ENCODE data around the gene KIFC3.
A peak's percentile ranks its signal among the peaks of the same experiment; 100 is the strongest.
"Not testable (repeated sequence)": the region's sequence is repeated elsewhere in the genome, so short reads cannot be mapped to it uniquely, and the experiment has no call there.

The KIFC3 gene

GRCh38 chr16:57734308-57734924, 67.9 kb downstream of the KIFC3 start:
- H3K36me3 ChIP-seq (ENCODE audit: insufficient read depth, low read length), result no peaks in the 10 kb centered on the region
- peak overlapping the region; percentile 95 for H3K4me2 ChIP-seq (ENCODE audit: low read length)
- H3K9ac ChIP-seq (ENCODE audit: low read depth, low read length), result peak overlapping the region; percentile 96
- H3K4me3 ChIP-seq (ENCODE audit: low read length), result peak overlapping the region; percentile 79
- no peaks in the 10 kb centered on the region for H3K27me3 ChIP-seq (ENCODE audit: control insufficient read depth, insufficient read depth, low read length)
- peaks cover 26% of the 10 kb centered on the region for H3K4me1 ChIP-seq (ENCODE audit: control insufficient read depth, insufficient read depth, low read length)
- H3K9me3 ChIP-seq (replicated peaks; ENCODE audit: low read length), result no peaks in the 10 kb centered on the region

GRCh38 chr16:57732714-57733113, 69.6 kb downstream of the KIFC3 start:
- Histone ChIP-seq H3K27me3 (ENCODE audit: control insufficient read depth, insufficient read depth, low read length) (no peaks in the 10 kb centered on the region), H3K9ac (ENCODE audit: low read depth, low read length) (no peak overlapping the region), H3K36me3 (ENCODE audit: insufficient read depth, low read length) (no peaks in the 10 kb centered on the region), H3K9me3 (replicated peaks; ENCODE audit: low read length) (no peaks in the 10 kb centered on the region), H3K4me3 (ENCODE audit: low read length) (no peak overlapping the region), H3K4me1 (ENCODE audit: control insufficient read depth, insufficient read depth, low read length) (peaks cover 26% of the 10 kb centered on the region), H3K4me2 (ENCODE audit: low read length) (no peak overlapping the region)

GRCh38 chr16:57732037-57732436, 70.3 kb downstream of the KIFC3 start:
- H3K4me2 ChIP-seq (ENCODE audit: low read length), result no peak overlapping the region
- no peaks in the 10 kb centered on the region for H3K9me3 ChIP-seq (replicated peaks; ENCODE audit: low read length)
- H3K36me3 ChIP-seq (ENCODE audit: insufficient read depth, low read length), result no peaks in the 10 kb centered on the region
- H3K9ac ChIP-seq (ENCODE audit: low read depth, low read length), result no peak overlapping the region
- H3K4me1 ChIP-seq (ENCODE audit: control insufficient read depth, insufficient read depth, low read length), result peaks cover 23% of the 10 kb centered on the region
- H3K4me3 ChIP-seq (ENCODE audit: low read length), result no peak overlapping the region
- H3K27me3 ChIP-seq (ENCODE audit: control insufficient read depth, insufficient read depth, low read length), result peaks cover 4% of the 10 kb centered on the region

GRCh38 chr16:57730771-57731730, 71.2 kb downstream of the KIFC3 start:
- no peak overlapping the region for H3K4me2 ChIP-seq (ENCODE audit: low read length)
- no peaks in the 10 kb centered on the region for H3K36me3 ChIP-seq (ENCODE audit: insufficient read depth, low read length)
- peaks cover 9% of the 10 kb centered on the region for H3K27me3 ChIP-seq (ENCODE audit: control insufficient read depth, insufficient read depth, low read length)
- no peak overlapping the region for H3K4me3 ChIP-seq (ENCODE audit: low read length)
- no peaks in the 10 kb centered on the region for H3K9me3 ChIP-seq (replicated peaks; ENCODE audit: low read length)
- no peak overlapping the region for H3K9ac ChIP-seq (ENCODE audit: low read depth, low read length)
- H3K4me1 ChIP-seq (ENCODE audit: control insufficient read depth, insufficient read depth, low read length), result peaks cover 13% of the 10 kb centered on the region

- Histone ChIP-seq H3K4me1 (ENCODE audit: control insufficient read depth, insufficient read depth, low read length) (peaks cover 11% of the 10 kb centered on the region), H3K27me3 (ENCODE audit: control insufficient read depth, insufficient read depth, low read length) (peaks cover 14% of the 10 kb centered on the region)
- H3K9me3 ChIP-seq (replicated peaks; ENCODE audit: low read length); H3K4me2 ChIP-seq (ENCODE audit: low read length); H3K36me3 ChIP-seq (ENCODE audit: insufficient read depth, low read length); H3K4me3 ChIP-seq (ENCODE audit: low read length); H3K9ac ChIP-seq (ENCODE audit: low read depth, low read length): not testable (repeated sequence)
Measured at GRCh38 chr16:57729852-57730251, 72.4 kb downstream of the KIFC3 start.

GRCh38 chr16:57729182-57729484, 73.2 kb downstream of the KIFC3 start:
- Histone ChIP-seq H3K27me3 (ENCODE audit: control insufficient read depth, insufficient read depth, low read length) (peaks cover 14% of the 10 kb centered on the region), H3K4me1 (ENCODE audit: control insufficient read depth, insufficient read depth, low read length) (peaks cover 4% of the 10 kb centered on the region), H3K9ac (ENCODE audit: low read depth, low read length) (no peak overlapping the region), H3K36me3 (ENCODE audit: insufficient read depth, low read length) (no peaks in the 10 kb centered on the region), H3K4me2 (ENCODE audit: low read length) (no peak overlapping the region), H3K4me3 (ENCODE audit: low read length) (no peak overlapping the region), H3K9me3 (replicated peaks; ENCODE audit: low read length) (no peaks in the 10 kb centered on the region)

- H3K27me3 ChIP-seq (ENCODE audit: control insufficient read depth, insufficient read depth, low read length), result peaks cover 14% of the 10 kb centered on the region
- no peak overlapping the region for H3K9ac ChIP-seq (ENCODE audit: low read depth, low read length)
- no peaks in the 10 kb centered on the region for H3K9me3 ChIP-seq (replicated peaks; ENCODE audit: low read length)
- H3K4me2 ChIP-seq (ENCODE audit: low read length), result no peak overlapping the region
- no peak overlapping the region for H3K4me3 ChIP-seq (ENCODE audit: low read length)
- H3K36me3 ChIP-seq (ENCODE audit: insufficient read depth, low read length), result no peaks in the 10 kb centered on the region
- peaks cover 3% of the 10 kb centered on the region for H3K4me1 ChIP-seq (ENCODE audit: control insufficient read depth, insufficient read depth, low read length)
Measured at GRCh38 chr16:57728336-57729181, 73.7 kb downstream of the KIFC3 start.

GRCh38 chr16:57727610-57728009, 74.7 kb downstream of the KIFC3 start:
- Histone ChIP-seq H3K4me3 (ENCODE audit: low read length) (no peak overlapping the region), H3K9ac (ENCODE audit: low read depth, low read length) (no peak overlapping the region), H3K4me2 (ENCODE audit: low read length) (no peak overlapping the region), H3K36me3 (ENCODE audit: insufficient read depth, low read length) (no peaks in the 10 kb centered on the region), H3K4me1 (ENCODE audit: control insufficient read depth, insufficient read depth, low read length) (peaks cover 3% of the 10 kb centered on the region), H3K9me3 (replicated peaks; ENCODE audit: low read length) (no peaks in the 10 kb centered on the region), H3K27me3 (ENCODE audit: control insufficient read depth, insufficient read depth, low read length) (peaks cover 14% of the 10 kb centered on the region)

- Histone ChIP-seq H3K36me3 (ENCODE audit: insufficient read depth, low read length) (no peaks in the 10 kb centered on the region), H3K4me3 (ENCODE audit: low read length) (no peak overlapping the region), H3K9me3 (replicated peaks; ENCODE audit: low read length) (no peaks in the 10 kb centered on the region), H3K4me1 (ENCODE audit: control insufficient read depth, insufficient read depth, low read length) (peaks cover 2% of the 10 kb centered on the region), H3K4me2 (ENCODE audit: low read length) (no peak overlapping the region), H3K27me3 (ENCODE audit: control insufficient read depth, insufficient read depth, low read length) (peaks cover 14% of the 10 kb centered on the region), H3K9ac (ENCODE audit: low read depth, low read length) (no peak overlapping the region)
Measured at GRCh38 chr16:57726433-57726947, 75.8 kb downstream of the KIFC3 start.

- H3K36me3 ChIP-seq (ENCODE audit: insufficient read depth, low read length), result no peaks in the 10 kb centered on the region
- no peak overlapping the region for H3K4me2 ChIP-seq (ENCODE audit: low read length)
- H3K9ac ChIP-seq (ENCODE audit: low read depth, low read length), result no peak overlapping the region
- H3K9me3 ChIP-seq (replicated peaks; ENCODE audit: low read length), result no peaks in the 10 kb centered on the region
- H3K4me1 ChIP-seq (ENCODE audit: control insufficient read depth, insufficient read depth, low read length), result no peaks in the 10 kb centered on the region
- peaks cover 14% of the 10 kb centered on the region for H3K27me3 ChIP-seq (ENCODE audit: control insufficient read depth, insufficient read depth, low read length)
- no peak overlapping the region for H3K4me3 ChIP-seq (ENCODE audit: low read length)
Measured at GRCh38 chr16:57725976-57726375, 76.3 kb downstream of the KIFC3 start.

GRCh38 chr16:57725554-57725953, 76.7 kb downstream of the KIFC3 start:
- Histone ChIP-seq H3K9ac (ENCODE audit: low read depth, low read length) (no peak overlapping the region), H3K27me3 (ENCODE audit: control insufficient read depth, insufficient read depth, low read length) (peaks cover 14% of the 10 kb centered on the region), H3K4me2 (ENCODE audit: low read length) (no peak overlapping the region), H3K9me3 (replicated peaks; ENCODE audit: low read length) (no peaks in the 10 kb centered on the region), H3K36me3 (ENCODE audit: insufficient read depth, low read length) (no peaks in the 10 kb centered on the region), H3K4me1 (ENCODE audit: control insufficient read depth, insufficient read depth, low read length) (no peaks in the 10 kb centered on the region), H3K4me3 (ENCODE audit: low read length) (no peak overlapping the region)

Data from skeletal muscle satellite cell (primary cell).